Stimulated activated CD4-positive, alpha-beta T cell treated with anti-CD3 and anti-CD28 coated beads, Interleukin-12 subunit alpha, Interleukin-12 subunit beta, amount 100 ng/mL, for 24 hours (primary cell): Measurements from ENCODE around the gene ART5.
A peak's percentile ranks its signal among the peaks of the same experiment; 100 is the strongest.
"Not testable (repeated sequence)": the region's sequence is repeated elsewhere in the genome, so short reads cannot be mapped to it uniquely, and the experiment has no call there.

Experiments used
- DNase-seq, 2 experiments: peaks; one replicate each; pipeline ENCODE4 v3.0.0-alpha.2; 2020; ENCODE audit warnings: low read depth in 2 of 2

Gene ART5

DNA sequence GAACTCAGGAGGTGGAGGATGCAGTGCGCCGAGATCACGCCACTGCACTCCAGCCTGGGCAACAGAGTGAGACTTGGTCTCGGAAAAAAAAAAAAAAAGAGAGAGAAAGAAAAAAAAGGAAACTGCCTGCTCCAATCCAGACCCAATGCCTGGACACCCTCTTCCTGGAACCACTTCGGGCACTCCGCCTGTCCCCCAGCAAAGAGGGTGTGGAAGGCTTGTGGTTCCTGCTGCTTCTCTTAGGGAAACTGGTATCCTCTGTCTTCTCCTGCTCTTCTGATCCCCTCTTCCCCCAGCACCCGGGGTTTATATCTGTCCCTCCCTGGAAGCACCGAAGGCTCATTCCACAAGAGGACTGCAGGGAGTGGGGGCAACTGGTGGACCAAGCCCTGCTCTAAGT is 16.5 kb upstream of the ART5 start:
- no peak for DNase-seq

DNA sequence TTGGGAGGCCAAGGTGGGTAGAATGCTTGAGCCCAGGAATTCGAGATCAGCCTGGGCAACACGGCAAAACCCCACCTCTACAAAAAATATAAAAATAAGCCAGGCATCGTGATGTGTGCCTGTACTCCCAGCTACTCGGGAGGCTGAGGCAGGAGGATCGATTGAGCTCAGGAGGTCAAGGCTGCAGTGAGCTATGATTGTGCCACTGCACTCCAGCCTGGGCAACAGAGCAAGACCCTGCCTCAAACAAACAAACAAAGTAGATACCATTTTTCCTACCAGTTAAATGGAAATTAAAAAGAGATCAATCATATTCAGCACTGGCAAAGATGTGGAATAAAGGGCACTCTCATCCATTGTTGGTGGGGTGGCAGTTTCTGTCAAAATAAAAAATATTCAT is 15.5 kb upstream of the ART5 start:
- DNase-seq: not testable (repeated sequence)

DNA sequence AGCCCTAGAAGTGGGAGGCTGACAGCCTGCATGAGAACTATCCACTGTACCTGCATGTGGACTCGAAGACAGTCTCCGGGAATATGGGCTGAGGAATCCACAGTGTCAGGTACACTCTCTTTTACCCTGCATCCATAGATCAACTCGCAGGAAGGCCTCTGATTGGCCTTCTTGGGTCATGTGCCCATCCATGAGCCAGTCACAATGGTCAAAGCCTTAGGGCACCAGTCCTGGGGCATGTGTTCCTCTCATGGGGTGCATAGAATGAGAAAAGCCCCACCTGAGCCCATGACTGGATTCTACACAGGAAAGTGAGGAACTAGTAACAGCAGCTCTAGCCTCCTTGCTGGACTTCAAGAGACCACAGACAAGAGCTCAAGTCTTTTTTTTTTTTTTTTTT is 13.8 kb upstream of the ART5 start:
- no peak for DNase-seq

DNA sequence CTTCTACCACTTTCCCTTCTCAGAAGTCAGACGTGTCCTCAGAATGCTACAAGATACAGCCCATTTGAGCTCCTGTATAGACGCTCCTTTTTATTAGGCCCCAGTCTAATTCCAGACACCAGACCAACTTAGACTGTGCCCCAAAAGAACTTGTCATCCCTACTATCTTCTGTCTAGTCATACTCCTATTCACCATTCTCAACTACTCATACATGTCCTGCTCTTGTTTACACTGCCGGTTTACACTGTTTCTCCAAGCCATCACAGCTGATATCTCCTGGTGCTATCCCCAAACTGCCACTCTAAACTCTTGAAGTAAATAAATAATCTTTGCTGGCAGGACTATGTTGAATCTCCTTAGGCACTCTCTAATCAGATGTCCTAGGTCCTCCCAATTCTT is 10.7 kb upstream of the ART5 start:
- not testable (repeated sequence) for DNase-seq

DNA sequence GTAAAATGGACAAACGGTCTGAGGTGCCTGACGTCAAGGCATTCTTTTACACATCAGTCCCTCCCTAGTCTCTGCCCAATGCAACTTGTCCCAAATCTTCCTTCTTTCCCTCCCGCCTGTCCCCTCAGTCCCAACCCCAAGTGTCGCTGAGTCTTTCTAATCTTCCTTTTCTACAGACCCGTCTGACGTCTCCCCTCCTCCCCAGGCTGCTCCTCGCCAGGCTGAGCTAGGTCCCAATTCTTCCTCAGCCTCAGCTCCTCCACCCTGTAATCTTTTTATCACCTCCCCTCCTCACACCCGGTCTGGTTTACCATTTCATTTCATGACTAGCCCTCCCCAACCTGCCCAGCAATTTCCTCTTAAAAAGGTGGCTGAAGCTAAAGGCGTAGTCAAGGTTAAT is 7.6 kb upstream of the ART5 start:
- DNase-seq: not testable (repeated sequence)

- DNase-seq: not testable (repeated sequence)
Measured at GRCh38 chr11:3648843-3649242, 7.1 kb upstream of the ART5 start.

- DNase-seq: no peak
Measured at GRCh38 chr11:3645552-3645951, 3.8 kb upstream of the ART5 start.

DNA sequence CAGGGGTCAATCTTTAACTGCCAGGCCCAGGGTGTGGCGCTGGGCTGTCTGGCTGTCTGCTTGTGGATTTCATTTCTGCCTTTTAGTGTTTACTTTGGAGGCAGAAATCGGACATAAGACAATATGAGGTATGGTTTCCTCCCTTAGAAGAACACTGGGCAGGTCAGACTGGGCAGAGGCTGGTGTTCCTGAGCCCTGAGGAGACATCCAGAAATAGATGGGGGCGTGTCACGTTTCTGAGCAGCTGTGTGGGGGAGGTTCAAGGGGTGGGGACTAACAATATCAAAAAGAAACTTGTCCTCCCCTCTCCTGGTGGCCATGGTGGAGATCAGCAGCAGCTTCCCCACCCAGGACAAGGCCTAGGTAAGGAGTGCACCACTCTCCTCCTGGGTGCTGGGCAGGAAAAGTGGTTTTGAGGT is 3.0 kb upstream of the ART5 start, which contains the start of gene ART1:
TSS of gene ART1 (plus strand) at position 312 of the 419 bp plus-strand sequence. CDS start 14,086 bp downstream, outside the sequence.
- DNase-seq: no peak

DNA sequence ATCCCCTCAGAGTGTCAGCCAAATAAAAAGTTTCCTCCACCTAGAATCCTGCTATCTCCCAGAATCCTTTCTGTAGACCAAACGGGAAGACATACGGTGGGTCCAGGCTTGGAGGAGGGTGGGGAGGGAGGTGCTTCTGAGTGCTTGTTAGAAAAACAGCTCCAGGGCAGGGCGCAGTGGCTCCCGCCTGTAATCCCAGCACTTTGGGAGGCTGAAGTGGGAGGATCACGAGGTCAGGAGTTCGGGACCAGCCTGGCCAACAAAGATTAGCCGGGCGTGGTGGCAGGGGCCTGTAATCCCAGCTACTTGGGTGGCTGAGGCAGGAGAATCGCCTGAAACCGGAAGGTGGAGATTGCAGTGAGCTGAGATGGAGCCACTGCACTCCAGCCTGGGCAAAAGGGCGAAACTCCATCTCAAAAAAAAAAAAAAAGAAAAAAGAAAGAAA is 1.3 kb upstream of the ART5 start:
- not testable (repeated sequence) for DNase-seq

GRCh38 chr11:3642071-3642951 is 519 bp upstream of the ART5 start:
- peak; percentile 30 to 46 for DNase-seq

- DNase-seq: no peak
Measured at GRCh38 chr11:3641191-3641590, 601 bp downstream of the ART5 start.

- DNase-seq: no peak
Measured at GRCh38 chr11:3639841-3640240, 2.0 kb downstream of the ART5 start.

DNA sequence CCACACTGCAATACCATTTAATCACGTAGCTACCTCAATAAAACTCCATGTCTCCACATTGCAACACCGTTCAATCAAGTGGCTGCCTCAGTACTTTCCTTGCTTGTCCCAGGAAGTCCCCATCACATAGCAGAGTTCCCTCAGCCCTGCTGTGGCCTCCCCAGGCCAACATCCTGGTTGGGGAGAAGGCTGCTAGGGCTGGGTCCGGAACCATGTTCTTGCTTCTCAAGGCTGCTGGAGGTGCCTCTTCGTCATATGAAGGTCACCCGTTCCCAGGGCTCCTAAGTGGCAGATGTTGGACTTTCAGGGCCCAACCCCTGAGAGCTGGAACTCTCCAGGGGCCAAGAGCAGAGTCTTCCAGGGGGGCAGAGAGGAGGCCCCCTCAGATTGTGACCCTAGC is 3.3 kb downstream of the ART5 start:
- no peak for DNase-seq

DNA sequence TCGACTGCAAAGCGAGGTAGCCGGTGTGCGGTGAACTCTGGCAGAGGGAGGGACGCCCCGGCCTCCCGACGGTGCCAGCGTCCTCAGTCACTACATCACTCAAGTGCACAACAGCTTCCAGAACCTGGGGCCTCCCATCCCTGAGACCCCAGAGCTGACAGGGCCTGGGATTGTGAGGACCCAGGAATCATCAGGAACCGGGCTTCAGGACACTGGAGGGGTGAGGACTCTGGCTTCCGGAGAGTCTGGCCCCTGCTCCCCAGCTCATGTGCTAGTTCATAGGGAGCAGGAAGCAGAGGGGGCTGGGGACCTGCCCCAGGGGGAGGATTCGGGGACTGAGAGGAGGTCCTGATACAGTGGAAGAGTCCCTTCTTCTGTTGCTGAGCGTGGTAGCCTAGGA is 4.6 kb downstream of the ART5 start:
- DNase-seq: no peak

DNA sequence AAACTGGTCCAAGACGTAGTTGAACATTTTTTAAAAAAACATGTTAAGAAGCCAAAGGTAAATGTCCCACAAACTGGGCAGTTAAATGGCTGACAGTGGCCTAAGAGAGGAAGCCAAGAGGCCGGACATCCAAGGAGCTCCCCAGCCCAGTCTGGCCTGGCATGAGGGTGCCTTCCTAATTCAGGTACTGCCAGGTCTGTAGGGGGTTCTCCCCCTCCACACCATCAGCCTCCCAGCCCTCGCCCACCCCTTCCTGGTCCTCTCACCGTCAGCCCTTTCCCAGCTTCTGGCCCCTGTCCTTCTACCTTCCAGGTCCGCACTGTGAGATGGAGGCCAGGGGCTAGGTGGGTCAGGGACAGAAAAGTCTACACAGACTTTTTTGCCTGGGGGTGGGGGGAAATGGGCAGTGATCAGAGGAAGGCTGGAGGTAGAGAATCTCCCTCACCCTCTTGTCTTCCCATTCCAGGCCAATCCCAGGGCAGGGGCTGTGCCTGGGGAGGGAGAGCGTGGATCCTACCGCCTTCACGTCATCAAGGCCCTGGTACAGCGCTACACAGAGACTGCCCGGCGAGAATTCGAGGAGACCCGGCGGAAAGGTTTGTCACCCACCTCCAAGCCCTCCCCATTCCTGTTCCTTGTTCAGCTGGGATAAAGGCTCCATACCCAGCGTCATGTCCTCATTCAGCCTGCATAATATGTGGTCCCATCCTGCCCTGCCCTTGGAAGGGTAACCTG is 6.0 kb downstream of the ART5 start:
- no peak for DNase-seq

GRCh38 chr11:3632070-3632660 is 9.6 kb downstream of the ART5 start:
- DNase-seq: no peak

DNA sequence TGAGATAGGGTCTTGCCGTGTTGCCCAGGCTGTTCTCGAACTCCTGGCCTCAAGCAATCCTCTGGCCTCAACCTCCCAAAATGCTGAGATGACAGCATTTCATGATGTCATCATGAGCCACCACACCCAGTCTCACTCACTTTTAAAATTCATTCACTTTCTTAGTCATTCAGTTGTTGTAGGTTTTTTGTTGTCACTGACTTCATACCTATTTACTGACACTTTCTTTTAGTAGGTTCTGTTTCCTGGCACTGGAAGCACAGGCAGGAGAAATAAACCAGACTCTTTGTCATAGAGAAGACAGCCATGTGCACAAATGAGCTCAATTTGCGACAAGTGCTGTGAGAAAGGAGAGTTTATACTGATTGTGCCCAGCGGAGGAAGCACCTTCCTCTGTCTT is 10.5 kb downstream of the ART5 start:
- no peak for DNase-seq

- no peak for DNase-seq
Measured at GRCh38 chr11:3627291-3627690, 14.5 kb downstream of the ART5 start.

- no peak for DNase-seq
Measured at GRCh38 chr11:3626250-3626960, 15.4 kb downstream of the ART5 start.

DNA sequence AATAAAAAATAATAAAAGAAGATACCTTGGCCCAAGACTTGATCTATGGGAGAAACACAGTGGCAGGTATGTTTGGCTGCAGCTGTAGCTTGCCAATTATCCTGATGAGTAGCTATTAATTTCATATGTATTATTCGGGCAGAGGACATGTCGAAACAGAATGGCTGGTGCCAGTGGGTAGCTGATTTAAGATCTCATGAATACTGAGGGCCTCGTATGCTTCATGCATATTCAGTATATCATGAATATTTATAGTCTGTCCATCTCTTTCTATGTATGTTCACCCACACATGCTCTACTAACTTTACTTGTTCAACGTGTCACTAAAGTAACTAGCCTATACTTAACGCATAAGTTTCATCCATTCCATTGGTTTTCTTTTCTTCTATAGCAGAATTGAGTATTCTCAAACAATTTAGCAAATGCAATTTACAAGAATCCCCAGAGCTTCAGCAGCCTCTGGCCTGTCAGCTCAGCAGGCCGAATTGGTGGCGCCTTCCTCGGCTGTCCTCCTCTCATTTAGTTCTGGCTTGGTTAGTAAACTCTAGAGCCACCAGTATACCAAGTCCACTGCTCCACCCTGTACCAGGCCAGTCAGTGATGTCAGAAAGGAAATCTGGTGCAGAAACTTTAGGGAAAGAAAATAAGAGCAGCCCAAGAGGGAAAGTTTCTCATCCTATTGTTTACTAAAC is 17.9 kb downstream of the ART5 start:
- DNase-seq: no peak

- no peak for DNase-seq
Measured at GRCh38 chr11:3623121-3623520, 18.7 kb downstream of the ART5 start.
